WTC11 (cell line): ENCODE results near the gene ENO3. TPM values are rescaled to one million over a fixed set of nuclear protein-coding genes. Genes with fewer than 3 reads are reported as not detected.

Source experiments
- ATAC-seq: fragments of 200-7000 bp; cut with Tn5 transposase; 2 replicates; pipeline ENCODE4 v1.10.0; 2021; ENCODE audit warnings: mild to moderate bottlenecking, moderate library complexity
- CTCF ChIA-PET: fragments of 300-600 bp; sonication (Branson Sonifier 250); formaldehyde crosslinking; loops from one replicate; lab custom pipeline; 2021; ENCODE audit warnings: antibody characterized with exemption; lab: Charles Lee
- POLR2A ChIA-PET: fragments of 350-600 bp; sonication (Branson Sonifier 250); formaldehyde crosslinking; loops from one replicate; lab custom pipeline; 2021; ENCODE audit warnings: antibody characterized with exemption; lab: Charles Lee
- DNase-seq: peaks from one replicate; pipeline ENCODE4 v3.0.0; 2021; ENCODE audit warnings: low spot score
- H3K27ac Mint-ChIP-seq: 2 replicates; pipeline ENCODE4 v1.8.0; 2021; ENCODE audit warnings: mixed read lengths
- H3K27me3 Mint-ChIP-seq: 2 replicates; pipeline ENCODE4 v1.8.0; 2021; ENCODE audit warnings: low read depth, mild to moderate bottlenecking, moderate library complexity, mixed read lengths
- H3K36me3 Mint-ChIP-seq: 2 replicates; pipeline ENCODE4 v1.8.0; 2021; ENCODE audit warnings: mixed read lengths
- H3K4me1 Mint-ChIP-seq: 2 replicates; pipeline ENCODE4 v1.8.0; 2022; ENCODE audit warnings: mixed read lengths
- H3K4me3 Mint-ChIP-seq: 2 replicates; pipeline ENCODE4 v1.8.0; 2021; ENCODE audit warnings: mild to moderate bottlenecking, moderate library complexity, mixed read lengths
- H3K9me3 Mint-ChIP-seq: 2 replicates; pipeline ENCODE4 v1.8.0; 2021; ENCODE audit warnings: mixed read lengths
- CREB1 ChIP-seq: sonication (generic); formaldehyde crosslinking; IDR thresholded peaks from 2 replicates; pipeline ENCODE4 v1.8.0; 2023; ENCODE audit warnings: mild to moderate bottlenecking, missing genetic modification reagents
- FOXP4 ChIP-seq: sonication (generic); formaldehyde crosslinking; IDR thresholded peaks from 2 replicates; pipeline ENCODE4 v1.8.0; 2022; ENCODE audit warnings: mild to moderate bottlenecking, missing genetic modification reagents
- HMGA2 ChIP-seq: fragments of 250-450 bp; sonication (Bioruptor Pico); IDR thresholded peaks from 2 replicates; pipeline ENCODE4 v1.4.0; 2021; ENCODE audit warnings: mild to moderate bottlenecking, moderate library complexity
- IRF2 ChIP-seq: sonication (generic); formaldehyde crosslinking; IDR thresholded peaks from 2 replicates; pipeline ENCODE4 v1.8.0; 2022; ENCODE audit warnings: low read depth, missing genetic modification reagents, borderline replicate concordance
- JUN ChIP-seq: sonication (generic); formaldehyde crosslinking; IDR thresholded peaks from 2 replicates; pipeline ENCODE4 v1.8.0; 2023; ENCODE audit warnings: mild to moderate bottlenecking, missing genetic modification reagents
- KAT7 ChIP-seq: sonication (generic); formaldehyde crosslinking; IDR thresholded peaks from 2 replicates; pipeline ENCODE4 v1.8.1; 2023; ENCODE audit warnings: missing genetic modification reagents, mild to moderate bottlenecking, borderline replicate concordance
- MYBL2 ChIP-seq: sonication (generic); formaldehyde crosslinking; IDR thresholded peaks from 2 replicates; pipeline ENCODE4 v1.8.1; 2023; ENCODE audit warnings: mild to moderate bottlenecking, moderate library complexity, missing genetic modification reagents
- NFATC4 ChIP-seq: fragments of 250-450 bp; sonication (Bioruptor Pico); IDR thresholded peaks from 2 replicates; pipeline ENCODE4 v1.9.0; 2021; ENCODE audit warnings: mild to moderate bottlenecking
- NFE2L1 ChIP-seq: sonication (generic); formaldehyde crosslinking; IDR thresholded peaks from 2 replicates; pipeline ENCODE4 v1.8.1; 2023; ENCODE audit warnings: missing genetic modification reagents
- NFYB ChIP-seq: sonication (generic); formaldehyde crosslinking; conservative IDR thresholded peaks from 2 replicates; pipeline ENCODE4 v1.8.0; 2022; ENCODE audit warnings: low read depth, missing genetic modification reagents
- NR2C2 ChIP-seq: sonication (generic); formaldehyde crosslinking; IDR thresholded peaks from 2 replicates; pipeline ENCODE4 v1.8.0; 2022; ENCODE audit warnings: mild to moderate bottlenecking, missing genetic modification reagents
- NR3C1 ChIP-seq: sonication (generic); formaldehyde crosslinking; conservative IDR thresholded peaks from 2 replicates; pipeline ENCODE4 v1.8.1; 2023; ENCODE audit warnings: low read depth, mild to moderate bottlenecking, missing genetic modification reagents
- SOX15 ChIP-seq: fragments of 250-450 bp; sonication (Bioruptor Pico); IDR thresholded peaks from 2 replicates; pipeline ENCODE4 v1.9.0; 2021; ENCODE audit warnings: mild to moderate bottlenecking
- ZNF138 ChIP-seq: sonication (generic); formaldehyde crosslinking; conservative IDR thresholded peaks from 2 replicates; pipeline ENCODE4 v1.8.1; 2022; ENCODE audit warnings: mild to moderate bottlenecking, moderate library complexity, missing genetic modification reagents
- ZNF219 ChIP-seq: sonication (generic); formaldehyde crosslinking; IDR thresholded peaks from 2 replicates; pipeline ENCODE4 v1.8.0; 2023; ENCODE audit warnings: missing genetic modification reagents, mild to moderate bottlenecking, borderline replicate concordance
- ZNF416 ChIP-seq: fragments of 250-450 bp; sonication (Bioruptor Pico); IDR thresholded peaks from 2 replicates; pipeline ENCODE4 v1.9.0; 2021; ENCODE audit warnings: mild to moderate bottlenecking, inconsistent platforms
- total RNA-seq: library from RNA; stranded (reverse); gene quantifications from 3 replicates; pipeline ENCODE4 v1.2.3, GENCODE V29; 2021
- TF ChIP-seq, protein P1 (sequence below): fragments of 250-450 bp; sonication (Bioruptor Pico); conservative IDR thresholded peaks from 2 replicates; pipeline ENCODE4 v1.9.0; 2021; ENCODE audit warnings: mild to moderate bottlenecking
- TF ChIP-seq, protein P2 (sequence below): fragments of 250-450 bp; sonication (Bioruptor Pico); IDR thresholded peaks from 2 replicates; pipeline ENCODE4 v1.9.0; 2021; ENCODE audit warnings: moderate library complexity, mild to moderate bottlenecking, inconsistent platforms, borderline replicate concordance
- TF ChIP-seq, protein P3 (sequence below): sonication (generic); formaldehyde crosslinking; IDR thresholded peaks from 2 replicates; pipeline ENCODE4 v1.8.1; 2022; ENCODE audit warnings: low read depth, missing genetic modification reagents, borderline replicate concordance

The ENO3 gene
- total RNA-seq, 1 experiment from 2014 or later: 30.9 TPM

GRCh38 chr17:4945176-4945943 is 5.6 kb upstream of the ENO3 start (continued):
- TF ChIP-seq, protein P1, sequence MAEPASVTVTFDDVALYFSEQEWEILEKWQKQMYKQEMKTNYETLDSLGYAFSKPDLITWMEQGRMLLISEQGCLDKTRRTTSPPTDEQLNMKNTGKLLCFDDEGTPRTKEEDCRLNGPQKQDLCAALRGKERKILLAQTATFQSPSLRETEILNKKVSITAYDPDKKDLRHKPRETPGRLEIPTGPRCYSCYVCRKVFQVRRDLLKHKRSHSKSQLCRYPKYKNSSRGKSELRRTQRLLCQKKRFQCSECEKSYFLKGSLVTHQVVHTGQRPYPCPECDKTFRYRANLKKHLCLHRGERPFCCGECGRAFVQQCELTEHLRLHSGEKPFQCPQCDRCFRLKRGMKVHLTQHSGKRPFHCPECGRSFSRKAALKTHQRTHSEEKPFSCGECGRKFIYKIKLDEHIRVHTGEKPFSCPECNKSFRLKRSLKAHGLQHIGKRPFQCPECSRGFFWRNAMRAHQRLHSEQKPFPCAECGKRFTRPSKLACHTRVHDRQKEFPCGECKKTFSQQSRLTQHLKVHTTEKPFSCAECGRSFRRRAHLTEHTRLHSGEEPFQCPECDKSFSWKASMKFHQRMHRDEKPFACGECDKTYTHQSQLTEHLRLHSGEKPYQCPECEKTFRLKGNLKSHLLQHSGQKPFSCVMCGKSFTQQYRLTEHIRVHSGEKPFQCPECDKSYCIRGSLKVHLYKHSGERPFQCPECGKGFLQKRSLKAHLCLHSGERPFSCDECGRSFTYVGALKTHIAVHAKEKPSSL (CRISPR knock-in tag): 0 out of 2 replicates have a peak, but pooled peaks have one; percentile 9
- no peak for TF ChIP-seq MYBL2 (CRISPR knock-in tag)
- TF ChIP-seq NFATC4 (CRISPR knock-in tag): no peak; the same call in 1 of the 2 replicates
- TF ChIP-seq IRF2 (CRISPR knock-in tag): no peak
- no peak for TF ChIP-seq NFE2L1 (CRISPR knock-in tag)
- no peak for TF ChIP-seq FOXP4 (CRISPR knock-in tag)
- TF ChIP-seq NFYB (CRISPR knock-in tag): no peak
- no peak for TF ChIP-seq JUN
- TF ChIP-seq ZNF416 (CRISPR knock-in tag): no peak
- no peak for TF ChIP-seq NR2C2 (CRISPR knock-in tag)
- TF ChIP-seq ZNF219 (CRISPR knock-in tag): no peak
- no peak for TF ChIP-seq SOX15 (CRISPR knock-in tag)
- TF ChIP-seq HMGA2 (CRISPR knock-in tag): no peak
- TF ChIP-seq ZNF138 (CRISPR knock-in tag): no peak
- no peak for TF ChIP-seq KAT7
- TF ChIP-seq, protein P2, sequence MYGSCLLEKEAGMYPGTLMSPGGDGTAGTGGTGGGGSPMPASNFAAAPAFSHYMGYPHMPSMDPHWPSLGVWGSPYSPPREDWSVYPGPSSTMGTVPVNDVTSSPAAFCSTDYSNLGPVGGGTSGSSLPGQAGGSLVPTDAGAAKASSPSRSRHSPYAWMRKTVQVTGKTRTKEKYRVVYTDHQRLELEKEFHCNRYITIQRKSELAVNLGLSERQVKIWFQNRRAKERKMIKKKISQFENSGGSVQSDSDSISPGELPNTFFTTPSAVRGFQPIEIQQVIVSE (CRISPR knock-in tag): no peak

DNA sequence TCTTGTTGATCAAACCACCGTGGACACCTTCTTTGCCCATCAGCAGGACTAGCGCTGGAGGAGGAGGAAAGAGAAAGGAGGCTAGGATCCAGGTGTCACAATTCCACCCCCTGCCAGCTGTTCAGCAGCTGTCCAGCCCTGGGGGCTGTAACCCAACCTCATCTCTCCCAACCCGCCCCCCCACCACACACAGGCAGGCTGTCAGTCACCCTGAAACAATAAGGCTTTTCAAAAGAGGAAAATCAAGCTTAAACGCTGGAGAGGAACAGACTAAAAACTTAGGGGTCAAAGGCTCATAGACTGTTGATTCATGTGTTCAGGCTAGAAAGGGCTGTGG is 5.0 kb upstream of the ENO3 start:
- ATAC-seq (no peak), DNase-seq (no peak)
- Mint-ChIP-seq H3K27ac (peak overlapping the region; percentile 97), H3K4me1 (peaks cover 36% of the 10 kb centered on the region), H3K27me3 (no peaks in the 10 kb centered on the region), H3K36me3 (peaks cover 43% of the 10 kb centered on the region), H3K9me3 (no peaks in the 10 kb centered on the region), H3K4me3 (peak overlapping the region; percentile 91)
- ChIA-PET POLR2A (interaction anchor here (0.6 to 3.5 kb wide), 4 partner anchors 23 to 151 kb away, joined by 3 to 45 read pairs (median 4); partner anchors contain the start of gene SPAG7), CTCF (interaction anchor here (1.5 kb wide), 1 partner anchor 37 kb away, joined by 4 read pairs; no protein-coding TSS in a partner anchor)
- TF ChIP-seq, protein P1 (CRISPR knock-in tag): no peak
- TF ChIP-seq NR3C1 (CRISPR knock-in tag) (no peak), CREB1 (CRISPR knock-in tag) (no peak), NR2C2 (CRISPR knock-in tag) (no peak)
- TF ChIP-seq, protein P3, sequence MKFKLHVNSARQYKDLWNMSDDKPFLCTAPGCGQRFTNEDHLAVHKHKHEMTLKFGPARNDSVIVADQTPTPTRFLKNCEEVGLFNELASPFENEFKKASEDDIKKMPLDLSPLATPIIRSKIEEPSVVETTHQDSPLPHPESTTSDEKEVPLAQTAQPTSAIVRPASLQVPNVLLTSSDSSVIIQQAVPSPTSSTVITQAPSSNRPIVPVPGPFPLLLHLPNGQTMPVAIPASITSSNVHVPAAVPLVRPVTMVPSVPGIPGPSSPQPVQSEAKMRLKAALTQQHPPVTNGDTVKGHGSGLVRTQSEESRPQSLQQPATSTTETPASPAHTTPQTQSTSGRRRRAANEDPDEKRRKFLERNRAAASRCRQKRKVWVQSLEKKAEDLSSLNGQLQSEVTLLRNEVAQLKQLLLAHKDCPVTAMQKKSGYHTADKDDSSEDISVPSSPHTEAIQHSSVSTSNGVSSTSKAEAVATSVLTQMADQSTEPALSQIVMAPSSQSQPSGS (CRISPR knock-in tag): no peak
